GM21360 (cell line): ENCODE measurements around the gene PRKAG1.

Experiments
- ATAC-seq: cut with Tn5 transposase; IDR thresholded peaks from one replicate; pipeline ENCODE4 v1.9.1; 2021; ENCODE audit warnings: mild to moderate bottlenecking, moderate library complexity; ENCODE audit not compliant: unreplicated experiment

The PRKAG1 gene

DNA sequence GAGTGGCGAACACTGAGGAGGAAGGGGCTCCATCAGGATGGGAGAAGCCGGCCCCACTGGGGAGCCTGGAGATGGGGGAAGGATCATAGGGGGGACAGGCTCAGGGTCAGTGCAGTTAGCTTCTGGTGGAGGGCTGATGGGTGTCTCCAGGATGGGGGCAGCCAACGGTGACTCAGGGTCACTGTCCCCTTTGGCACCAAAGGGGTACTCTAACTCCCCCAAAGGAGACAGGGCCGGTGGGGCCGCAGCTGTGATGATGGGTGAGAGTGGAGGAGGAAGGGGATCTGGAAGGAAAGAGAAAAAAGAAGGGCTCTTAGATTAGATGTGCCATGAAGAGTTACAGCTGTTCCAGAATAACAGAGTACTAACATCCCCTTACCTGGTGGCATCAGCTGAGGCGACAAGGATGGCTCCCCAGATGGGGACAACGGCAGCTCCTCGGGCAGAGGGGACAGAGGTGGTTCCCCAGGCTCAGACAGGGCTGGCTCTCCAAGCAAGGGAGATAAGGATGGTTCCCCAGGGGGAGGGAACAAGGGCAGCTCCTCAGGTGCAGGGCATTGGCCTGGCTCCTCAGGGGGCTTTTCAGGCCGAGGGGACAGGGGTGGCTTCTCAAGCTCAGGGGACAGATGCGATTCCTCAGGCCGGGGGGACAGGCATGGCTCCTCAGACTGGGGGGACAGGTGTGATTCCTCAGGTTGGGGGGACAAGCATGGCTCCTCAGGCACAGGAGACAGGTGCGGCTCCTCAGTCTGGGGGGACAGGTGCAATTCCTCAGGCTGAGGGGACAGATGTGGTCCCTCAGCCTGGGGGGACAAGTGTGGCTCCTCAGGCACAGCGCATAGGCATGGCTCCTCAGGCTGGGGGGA is 32.2 kb upstream of the PRKAG1 start:
- ATAC-seq, result no peak

- no peak for ATAC-seq
Observed at GRCh38 chr12:49049566-49050224, 31.1 kb upstream of the PRKAG1 start.

DNA sequence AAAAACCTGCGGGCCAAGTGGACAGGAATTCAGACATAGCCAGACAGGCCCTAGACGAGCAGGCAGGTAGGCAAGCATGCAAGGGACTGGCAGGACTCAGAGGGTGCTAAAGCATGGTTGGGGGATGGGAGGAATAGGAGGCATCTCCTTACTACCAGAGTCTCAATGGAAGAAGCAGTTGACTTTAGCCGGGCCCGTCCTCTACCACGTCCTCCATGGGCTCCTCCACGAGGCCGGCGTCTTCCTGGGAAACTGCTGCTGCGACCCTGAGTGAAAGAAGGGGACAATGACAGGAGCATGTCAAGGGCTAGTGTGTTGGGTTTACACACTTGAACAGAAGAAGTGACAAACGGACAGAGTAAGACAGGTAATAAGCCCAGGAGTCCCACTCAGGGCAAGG is 30.4 kb upstream of the PRKAG1 start:
- no peak for ATAC-seq

GRCh38 chr12:49046129-49046895 is 27.7 kb upstream of the PRKAG1 start:
- ATAC-seq, result no peak

DNA sequence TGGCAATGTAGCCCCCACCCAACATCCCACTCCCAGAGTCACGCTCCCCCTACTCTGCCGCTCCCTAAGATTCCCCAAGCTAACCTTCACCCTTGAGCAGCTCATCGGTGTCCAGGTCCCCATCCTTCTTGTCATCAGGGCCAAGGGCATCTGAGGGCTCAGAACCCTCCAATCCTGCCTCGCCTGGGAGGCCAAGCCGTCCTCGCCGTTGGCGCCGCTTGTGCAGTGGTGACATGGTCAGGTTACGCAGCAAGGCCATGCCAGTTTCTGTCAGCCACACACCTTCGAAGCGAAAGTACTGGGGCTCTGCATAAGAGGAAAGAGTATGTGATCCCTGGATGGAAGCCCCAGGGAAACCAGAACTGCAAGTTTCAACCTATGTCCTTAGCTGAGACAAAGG is 26.1 kb upstream of the PRKAG1 start:
- ATAC-seq, result no peak

GRCh38 chr12:49043856-49044258 is 25.3 kb upstream of the PRKAG1 start:
- ATAC-seq, result no peak

GRCh38 chr12:49043241-49043640 is 24.7 kb upstream of the PRKAG1 start:
- no peak for ATAC-seq

DNA sequence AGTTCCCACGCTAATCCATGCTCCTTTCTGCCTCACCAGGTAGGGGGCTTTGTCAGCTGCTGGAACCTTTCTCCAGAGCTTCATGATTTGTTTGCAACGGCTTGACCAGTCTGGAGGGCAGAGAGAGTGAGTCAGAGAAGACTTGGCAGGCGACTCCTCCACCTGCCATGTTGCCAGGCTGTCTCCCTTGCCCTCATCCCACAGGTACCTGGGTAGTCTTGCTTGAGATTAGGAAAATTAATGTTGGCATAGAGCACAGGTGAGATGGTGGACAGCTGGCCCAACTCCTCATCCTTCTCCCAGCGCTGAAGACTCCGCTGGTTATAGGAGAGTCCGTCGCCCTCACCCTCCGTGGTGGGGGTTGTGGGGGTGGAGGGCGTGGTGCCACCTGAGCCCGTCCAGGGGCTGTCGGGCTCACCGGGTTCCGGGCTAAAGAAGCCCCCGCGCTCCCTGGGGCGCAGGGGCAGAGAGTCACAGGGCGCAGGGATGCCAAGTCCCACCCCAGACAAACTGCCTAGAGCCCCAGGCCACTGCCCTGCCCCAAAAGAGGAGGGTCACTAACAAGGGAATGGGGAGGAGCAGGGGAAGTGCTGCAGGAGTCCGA is 23.4 kb upstream of the PRKAG1 start:
- no peak for ATAC-seq

GRCh38 chr12:49041036-49041880 is 22.7 kb upstream of the PRKAG1 start:
- no peak for ATAC-seq

GRCh38 chr12:49040364-49040855 is 21.8 kb upstream of the PRKAG1 start:
- ATAC-seq, result no peak

DNA sequence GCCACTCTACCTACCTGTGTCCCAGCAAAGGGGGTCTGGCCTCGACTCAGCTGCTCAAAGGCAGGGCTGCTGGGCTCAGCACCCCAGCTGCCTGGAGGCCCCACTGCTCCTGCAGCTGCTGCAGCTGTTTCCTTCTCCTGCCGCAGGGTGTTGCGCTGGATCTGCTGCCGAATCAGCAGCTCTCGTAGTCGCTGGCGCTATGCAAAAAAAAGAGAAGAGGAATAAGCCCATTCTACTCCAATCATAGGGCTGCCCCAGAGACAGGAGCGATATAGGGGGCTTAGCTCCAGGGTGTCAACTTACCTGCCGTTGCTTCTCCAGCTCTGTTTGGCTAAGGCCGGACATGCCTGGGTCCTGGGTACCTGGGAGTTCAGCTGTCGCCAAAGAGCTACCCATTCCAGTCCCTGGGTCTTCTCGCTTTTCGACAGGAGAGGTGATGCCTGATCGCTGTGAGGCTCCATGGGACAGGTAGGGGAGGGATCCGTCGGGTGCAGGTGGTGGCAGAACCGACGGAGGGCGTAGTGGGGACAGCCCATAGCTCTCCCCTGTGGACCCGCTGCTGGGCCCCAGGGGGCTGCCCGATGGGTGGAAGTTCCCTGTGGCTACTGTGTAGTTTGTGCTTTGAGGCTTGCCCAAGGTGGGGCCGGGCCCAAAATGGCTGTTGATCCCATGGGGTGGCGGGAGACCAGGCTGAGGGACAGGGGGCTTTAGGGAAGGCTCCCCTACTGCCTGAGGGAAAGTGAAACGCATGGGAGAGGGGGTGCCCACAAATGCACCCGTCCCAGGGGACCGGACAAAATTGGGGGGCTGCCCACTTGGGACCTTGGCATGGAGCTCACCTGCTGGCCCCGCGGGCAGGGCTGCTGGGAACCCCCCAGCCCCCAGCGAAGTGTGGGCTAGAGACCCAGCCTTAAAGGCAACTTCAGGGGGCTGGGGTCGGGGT is 21.1 kb upstream of the PRKAG1 start:
- no peak for ATAC-seq

DNA sequence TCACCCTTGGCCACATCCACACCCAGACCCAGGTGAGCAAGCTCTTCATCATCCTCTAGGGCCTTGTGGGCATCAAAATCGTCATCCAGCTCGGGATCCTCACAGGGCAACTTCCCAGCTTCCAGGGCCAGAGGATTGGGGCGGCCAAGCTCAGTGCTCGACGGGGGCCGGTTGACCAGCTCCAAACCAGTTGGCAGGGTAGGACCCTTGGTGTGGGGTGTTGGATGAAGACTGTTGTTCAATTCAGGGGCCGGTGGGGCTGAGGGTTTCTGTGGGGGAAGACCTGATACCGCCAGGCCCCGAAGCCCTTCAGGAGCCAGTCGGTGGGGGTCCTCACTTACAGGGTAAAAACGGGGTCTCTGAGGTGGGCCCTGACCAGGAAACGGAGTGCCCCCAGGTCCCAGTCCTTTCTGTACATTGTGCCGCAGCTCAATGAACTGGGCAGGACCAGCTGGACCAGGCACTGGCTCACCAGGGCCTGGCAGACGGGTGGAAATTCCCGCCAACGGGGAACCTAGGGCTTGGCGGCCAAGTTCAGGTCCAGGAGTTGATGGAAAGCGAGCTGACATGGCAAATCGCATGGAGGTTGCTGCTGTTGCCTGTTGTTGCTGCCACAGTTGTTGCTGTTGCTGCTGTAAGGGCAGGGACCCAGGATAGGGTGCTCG is 19.8 kb upstream of the PRKAG1 start:
- ATAC-seq, result no peak

- no peak for ATAC-seq
Observed at GRCh38 chr12:49037947-49038237, 19.3 kb upstream of the PRKAG1 start.

GRCh38 chr12:49037111-49037946 is 18.8 kb upstream of the PRKAG1 start:
- no peak for ATAC-seq

- no peak for ATAC-seq
Observed at GRCh38 chr12:49036029-49036428, 17.5 kb upstream of the PRKAG1 start.

GRCh38 chr12:49034286-49034622 is 15.7 kb upstream of the PRKAG1 start:
- ATAC-seq, result no peak

- no peak for ATAC-seq
Observed at GRCh38 chr12:49033611-49034285, 15.2 kb upstream of the PRKAG1 start.
